LNCAP (cell line): ENCODE data around the gene PLK2.

ENCODE experiments used
- TF ChIP-seq, protein P1 (sequence below): fragments of 450-650 bp; IDR thresholded peaks from 2 replicates; pipeline ENCODE4 v1.5.1; 2017; ENCODE audit warnings: mild to moderate bottlenecking

The PLK2 gene

DNA sequence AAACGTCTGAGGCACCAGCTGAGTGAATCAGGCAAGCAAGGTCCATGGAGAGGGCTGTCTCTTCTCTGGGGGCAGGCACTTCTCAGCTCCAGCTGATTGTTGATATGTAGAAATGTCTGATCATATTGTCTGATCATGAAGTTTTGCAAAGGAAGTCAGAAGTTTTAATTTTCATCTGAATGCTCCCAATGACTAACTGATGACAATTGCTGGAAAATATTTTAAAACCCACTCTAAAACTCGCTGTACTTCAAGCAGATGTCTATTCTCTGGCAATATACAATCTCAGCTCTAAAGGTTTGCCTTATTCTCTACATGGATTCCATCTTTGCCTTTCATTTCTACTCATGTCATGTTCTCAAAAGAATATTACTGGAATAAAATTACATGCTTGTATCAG lies 12.7 kb downstream of the PLK2 start:
- TF ChIP-seq, protein P1, sequence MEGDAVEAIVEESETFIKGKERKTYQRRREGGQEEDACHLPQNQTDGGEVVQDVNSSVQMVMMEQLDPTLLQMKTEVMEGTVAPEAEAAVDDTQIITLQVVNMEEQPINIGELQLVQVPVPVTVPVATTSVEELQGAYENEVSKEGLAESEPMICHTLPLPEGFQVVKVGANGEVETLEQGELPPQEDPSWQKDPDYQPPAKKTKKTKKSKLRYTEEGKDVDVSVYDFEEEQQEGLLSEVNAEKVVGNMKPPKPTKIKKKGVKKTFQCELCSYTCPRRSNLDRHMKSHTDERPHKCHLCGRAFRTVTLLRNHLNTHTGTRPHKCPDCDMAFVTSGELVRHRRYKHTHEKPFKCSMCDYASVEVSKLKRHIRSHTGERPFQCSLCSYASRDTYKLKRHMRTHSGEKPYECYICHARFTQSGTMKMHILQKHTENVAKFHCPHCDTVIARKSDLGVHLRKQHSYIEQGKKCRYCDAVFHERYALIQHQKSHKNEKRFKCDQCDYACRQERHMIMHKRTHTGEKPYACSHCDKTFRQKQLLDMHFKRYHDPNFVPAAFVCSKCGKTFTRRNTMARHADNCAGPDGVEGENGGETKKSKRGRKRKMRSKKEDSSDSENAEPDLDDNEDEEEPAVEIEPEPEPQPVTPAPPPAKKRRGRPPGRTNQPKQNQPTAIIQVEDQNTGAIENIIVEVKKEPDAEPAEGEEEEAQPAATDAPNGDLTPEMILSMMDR: no peak

GRCh38 chr5:58446024-58446423 lies 13.9 kb downstream of the PLK2 start:
- TF ChIP-seq, protein P1: no peak

- TF ChIP-seq, protein P1: no peak
These were observed 15.1 kb downstream of the PLK2 start for GRCh38 chr5:58444805-58445204.

GRCh38 chr5:58440901-58441460 lies 18.9 kb downstream of the PLK2 start:
- TF ChIP-seq, protein P1: no peak

DNA sequence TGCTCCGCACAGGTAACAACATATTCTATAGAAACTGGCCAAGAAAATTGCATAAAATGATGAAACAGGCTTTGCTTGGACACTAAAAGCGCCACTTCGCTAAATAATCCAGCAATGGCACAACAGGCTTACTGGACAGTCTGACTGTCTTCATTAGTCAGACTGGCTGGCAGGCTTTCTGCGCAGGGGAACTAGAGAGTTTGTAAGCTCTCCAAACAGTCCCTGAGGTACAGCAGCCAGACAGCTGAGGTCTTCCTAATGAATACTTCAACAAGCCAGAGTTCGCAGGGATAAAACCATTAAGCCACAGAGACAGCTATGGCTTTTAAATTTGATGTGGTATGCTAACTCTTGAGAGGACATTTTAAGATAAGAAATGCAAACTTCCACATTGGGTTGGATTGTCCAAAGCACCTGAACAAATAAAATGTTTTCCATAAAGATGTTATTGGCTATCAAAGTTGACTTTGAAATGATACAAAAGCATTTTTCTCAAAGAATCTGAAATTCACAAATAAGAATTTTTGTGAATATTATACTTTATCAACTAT lies 20.7 kb downstream of the PLK2 start:
- TF ChIP-seq, protein P1: no peak

DNA sequence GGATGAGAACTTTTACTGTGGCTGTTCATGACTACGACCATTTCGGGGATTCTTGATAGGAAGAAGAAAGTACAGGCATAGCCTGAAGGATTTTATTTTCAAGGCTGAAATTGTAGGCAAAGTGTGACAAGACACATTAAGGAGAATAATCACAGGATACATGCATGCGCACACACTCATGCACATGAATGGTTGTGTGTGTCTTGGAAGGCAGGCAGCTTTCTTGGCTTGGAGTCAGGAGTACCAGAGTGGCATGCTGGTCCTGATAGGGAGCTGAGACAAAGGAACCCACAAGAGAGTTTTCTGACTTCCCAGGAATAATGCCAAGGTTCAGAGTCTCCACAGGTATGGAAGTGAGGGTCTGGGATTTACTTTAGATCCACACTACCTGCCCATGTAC lies 22.2 kb downstream of the PLK2 start:
- TF ChIP-seq, protein P1: no peak

GRCh38 chr5:58431832-58432231 lies 28.1 kb downstream of the PLK2 start:
- TF ChIP-seq, protein P1: no peak

GRCh38 chr5:58412932-58413331 lies 47.0 kb downstream of the PLK2 start:
- TF ChIP-seq, protein P1: no peak
